Ovary (tissue), 9 donors: Measurements from ENCODE around the gene DAPK1. TPM values are rescaled to one million over a fixed set of nuclear protein-coding genes. Genes with fewer than 3 reads are reported as not detected.

Source experiments
- DNase-seq, 5 donors: peaks; one replicate each; pipeline ENCODE4 v3.0.0-alpha.2; 2019 to 2020
- H3K27ac ChIP-seq, 2 donors: fragments of 200-600 bp; one replicate each; pipeline versions ENCODE4 v1.5.1 to v1.8.0; 2019 to 2022
- H3K27me3 ChIP-seq: fragments of 200-600 bp; one replicate; pipeline ENCODE4 v1.8.0; 2022
- H3K36me3 ChIP-seq: fragments of 200-600 bp; sonication (generic); one replicate; pipeline ENCODE4 v1.5.1; 2019
- H3K4me1 ChIP-seq: one replicate; pipeline ENCODE4 v1.8.1; 2013; ENCODE audit warnings: mild to moderate bottlenecking, moderate library complexity; ENCODE audit not compliant: insufficient read depth
- H3K4me3 ChIP-seq: fragments of 200-600 bp; sonication (generic); one replicate; pipeline ENCODE4 v1.5.1; 2017
- H3K9me3 ChIP-seq, 2 donors: fragments of 200-600 bp in 1 of 2; sonication (generic) in 1 of 2; one replicate each; pipeline versions ENCODE4 v1.5.1 to v1.8.1; 2013 to 2019; ENCODE audit warnings: mild to moderate bottlenecking in 1 of 2, moderate library complexity in 1 of 2
- EP300 ChIP-seq: sonication (generic); formaldehyde crosslinking; IDR thresholded peaks from one replicate; pipeline ENCODE4 v1.6.1; 2017; ENCODE audit warnings: antibody characterized with exemption
- POLR2A ChIP-seq: fragments of 450-650 bp; IDR thresholded peaks from one replicate; pipeline ENCODE4 v1.6.1; 2017; ENCODE audit warnings: antibody characterized with exemption, mild to moderate bottlenecking, moderate library complexity
- WGBS, 3 donors: extraction: QIAGEN DNeasy Blood & Tissue Kit in 1 of 3; methylation state at CpG; one replicate each; pipeline versions ENCODE4 v1.1.5 to v1.1.7; 2013 to 2017; 5-methylcytosine and 5-hydroxymethylcytosine counted together
- intact Hi-C, 4 donors: fragments of 100-400 bp; cut with DNase I; formaldehyde crosslinking; loops; one replicate each; pipeline versions ENCODE4 v1.11.0 to v1.15.1; 2022 to 2023
- polyA plus RNA-seq, 2 donors: library from polyadenylated mRNA; stranded (reverse); fragments of 200-250 nt in 1 of 2; fragments of 350-450 nt in 1 of 2; fragmentation: Illumina TruSeq in 1 of 2; extraction: RNeasy Lipid Tissue Mini Kit (QIAGEN cat#74804) in 1 of 2; gene quantifications; one replicate each; pipeline ENCODE4 v1.2.3, GENCODE V29; 2013 to 2014
- total RNA-seq, 7 donors: library from RNA; depleted of rRNA in 2 of 7; stranded (reverse); fragments of >200 nt in 2 of 7; fragmentation: NEBNext Ultra II Directional in 3 of 7; extraction: Animal tissue kit (Norgen Biotek cat#: 25700) in 3 of 7; gene quantifications; one replicate each; pipeline versions ENCODE4 v1.1.0 to v1.2.4, GENCODE V29; 2016 to 2023
- TF ChIP-seq, protein P1 (sequence below), 3 donors: fragments of 450-650 bp in 2 of 3; fragments of 200-600 bp in 1 of 3; IDR thresholded peaks; one replicate each; pipeline versions ENCODE4 v1.5.1 to v1.8.0; 2016 to 2022; ENCODE audit warnings: antibody characterized with exemption in 3 of 3, mild to moderate bottlenecking in 1 of 3
- donor health status: DM: no; HTN: no; CAD: no; lungs with moderate emphysema.
- donor health status: DM: no; HTN: no; CAD: no.
- donor health status: Bipolar disorder and iron deficiency.
- donor health status: DM: yes; HTN: yes; CAD: no.
- donor health status: DM: no; HTN: no; CAD: no.
- donor health status: DM: yes; HTN: yes; CAD: no.

The DAPK1 gene
- total and polyA plus RNA-seq, 9 donors: 39.3 to 133 (median 89.6) TPM

DNA sequence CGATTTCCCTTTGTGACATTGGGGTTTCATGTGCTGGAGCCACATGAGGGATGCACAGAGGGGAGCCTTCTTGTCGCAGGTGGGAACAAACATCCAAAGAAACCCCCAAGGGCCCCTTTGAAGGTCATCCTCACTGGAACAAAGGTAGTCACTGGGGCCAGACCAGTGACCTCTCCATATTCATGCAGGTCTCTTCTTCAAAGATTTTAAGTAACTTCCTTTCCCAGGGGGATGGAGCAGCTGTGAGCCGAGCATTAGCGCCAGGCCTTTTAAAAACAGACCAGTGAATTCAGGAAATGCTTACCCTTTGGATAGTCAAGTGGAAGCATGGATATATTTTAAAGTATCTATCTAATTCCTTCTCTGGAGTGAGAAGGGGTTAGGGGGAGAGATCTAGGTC lies 33.0 kb downstream of the DAPK1 start:
- Histone ChIP-seq H3K4me3 (no peak overlapping the region), H3K36me3 (no peaks in the 10 kb centered on the region), H3K27ac (no peak overlapping the region), H3K4me1 (peaks cover 21% of the 10 kb centered on the region), H3K9me3 (no peaks in the 10 kb centered on the region), H3K27me3 (no peaks in the 10 kb centered on the region)
- WGBS, 3 donors: 71 to 81% (median 74%) methylated on average over 4 of the region's 4 CpGs
- TF ChIP-seq, protein P1, sequence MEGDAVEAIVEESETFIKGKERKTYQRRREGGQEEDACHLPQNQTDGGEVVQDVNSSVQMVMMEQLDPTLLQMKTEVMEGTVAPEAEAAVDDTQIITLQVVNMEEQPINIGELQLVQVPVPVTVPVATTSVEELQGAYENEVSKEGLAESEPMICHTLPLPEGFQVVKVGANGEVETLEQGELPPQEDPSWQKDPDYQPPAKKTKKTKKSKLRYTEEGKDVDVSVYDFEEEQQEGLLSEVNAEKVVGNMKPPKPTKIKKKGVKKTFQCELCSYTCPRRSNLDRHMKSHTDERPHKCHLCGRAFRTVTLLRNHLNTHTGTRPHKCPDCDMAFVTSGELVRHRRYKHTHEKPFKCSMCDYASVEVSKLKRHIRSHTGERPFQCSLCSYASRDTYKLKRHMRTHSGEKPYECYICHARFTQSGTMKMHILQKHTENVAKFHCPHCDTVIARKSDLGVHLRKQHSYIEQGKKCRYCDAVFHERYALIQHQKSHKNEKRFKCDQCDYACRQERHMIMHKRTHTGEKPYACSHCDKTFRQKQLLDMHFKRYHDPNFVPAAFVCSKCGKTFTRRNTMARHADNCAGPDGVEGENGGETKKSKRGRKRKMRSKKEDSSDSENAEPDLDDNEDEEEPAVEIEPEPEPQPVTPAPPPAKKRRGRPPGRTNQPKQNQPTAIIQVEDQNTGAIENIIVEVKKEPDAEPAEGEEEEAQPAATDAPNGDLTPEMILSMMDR (IDR thresholded peaks at IDR 0.05): no peak
- no peak for TF ChIP-seq EP300
- no peak for TF ChIP-seq POLR2A
- DNase-seq: no peak
- intact Hi-C loops: no loop called here

DNA sequence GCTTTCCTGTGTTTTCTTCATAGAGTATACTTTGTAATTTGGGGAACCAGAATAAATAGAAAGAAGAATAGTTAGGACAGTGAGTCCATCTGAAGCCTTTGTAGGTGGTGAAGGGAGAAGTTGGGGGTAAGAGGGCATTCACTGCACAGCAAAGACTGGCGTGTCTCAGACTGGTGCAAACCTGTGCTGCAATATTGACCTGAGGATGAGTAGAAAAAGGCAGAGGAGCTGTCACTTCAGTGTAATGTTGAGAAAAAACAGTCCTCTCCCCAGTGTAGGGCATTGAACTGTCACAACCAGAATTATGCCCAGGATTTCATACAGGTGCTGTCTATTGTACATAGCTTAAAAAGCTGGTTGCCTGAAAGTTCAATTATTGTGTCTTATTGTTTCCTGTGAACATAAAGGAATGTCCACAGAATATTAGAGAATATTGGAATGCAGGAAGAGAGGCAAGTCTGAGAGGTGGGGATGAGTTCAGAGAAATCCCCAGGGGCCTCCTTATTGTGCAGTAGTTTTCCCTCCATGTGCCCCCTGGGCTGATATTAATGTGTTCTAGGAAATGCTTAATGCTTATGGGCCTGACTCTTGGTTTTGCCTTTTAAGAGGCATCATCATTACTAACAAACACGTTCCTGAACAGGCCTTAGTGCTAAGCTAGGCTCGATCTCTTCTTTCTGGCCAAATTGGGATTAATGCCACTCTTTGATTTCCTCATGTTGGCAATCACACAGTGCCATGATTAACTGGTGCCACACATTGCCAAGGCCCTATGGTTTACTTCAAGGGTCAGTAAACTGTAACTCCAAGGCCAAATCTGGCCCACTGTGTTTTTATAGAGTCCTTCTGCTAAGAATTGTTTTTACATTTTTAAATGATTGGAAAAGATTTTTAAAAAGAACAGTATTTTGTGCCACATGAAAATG lies 34.0 kb downstream of the DAPK1 start:
- DNase-seq: no peak
- TF ChIP-seq EP300 (no peak), POLR2A (no peak)
- TF ChIP-seq, protein P1 (IDR thresholded peaks at IDR 0.05): no peak
- H3K9me3 ChIP-seq: no peaks in the 10 kb centered on the region
- H3K27me3 ChIP-seq: no peaks in the 10 kb centered on the region
- H3K27ac ChIP-seq: no peak overlapping the region
- no peak overlapping the region for H3K4me3 ChIP-seq
- intact Hi-C loops: no loop called here
- peaks cover 25% of the 10 kb centered on the region for H3K4me1 ChIP-seq
- H3K36me3 ChIP-seq: no peaks in the 10 kb centered on the region
- 65 to 79% (median 67%) methylated on average over 3 of the region's 3 CpGs for WGBS, 3 donors

DNA sequence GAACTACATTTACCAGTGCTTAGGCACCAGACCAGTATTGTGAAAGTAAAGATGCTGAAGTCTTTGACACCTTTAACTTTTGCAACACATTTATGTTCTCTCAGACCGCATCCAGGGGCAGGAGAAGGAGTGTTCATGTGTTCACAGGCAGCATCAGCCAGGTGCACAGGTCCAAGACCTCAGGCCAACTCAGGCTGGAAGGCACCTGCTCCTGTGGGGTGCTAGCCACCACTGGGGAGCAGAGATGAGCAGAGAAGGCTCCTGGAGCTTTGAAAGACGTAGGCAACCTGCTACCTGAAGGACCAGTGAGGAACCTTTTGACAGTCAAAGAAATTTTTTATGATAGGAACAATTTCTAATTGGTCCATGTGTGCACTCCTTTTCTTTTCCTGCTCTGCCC lies 35.6 kb downstream of the DAPK1 start:
- Histone ChIP-seq H3K4me3 (no peak overlapping the region), H3K27ac (no peak overlapping the region), H3K9me3 (no peaks in the 10 kb centered on the region), H3K36me3 (no peaks in the 10 kb centered on the region), H3K4me1 (peaks cover 19% of the 10 kb centered on the region), H3K27me3 (no peaks in the 10 kb centered on the region)
- 75 to 94% (median 93%) methylated on average over 2 of the region's 2 CpGs for WGBS, 3 donors
- DNase-seq: no peak
- intact Hi-C loops: no loop called here
- no peak for TF ChIP-seq EP300
- TF ChIP-seq, protein P1 (IDR thresholded peaks at IDR 0.05): no peak

DNA sequence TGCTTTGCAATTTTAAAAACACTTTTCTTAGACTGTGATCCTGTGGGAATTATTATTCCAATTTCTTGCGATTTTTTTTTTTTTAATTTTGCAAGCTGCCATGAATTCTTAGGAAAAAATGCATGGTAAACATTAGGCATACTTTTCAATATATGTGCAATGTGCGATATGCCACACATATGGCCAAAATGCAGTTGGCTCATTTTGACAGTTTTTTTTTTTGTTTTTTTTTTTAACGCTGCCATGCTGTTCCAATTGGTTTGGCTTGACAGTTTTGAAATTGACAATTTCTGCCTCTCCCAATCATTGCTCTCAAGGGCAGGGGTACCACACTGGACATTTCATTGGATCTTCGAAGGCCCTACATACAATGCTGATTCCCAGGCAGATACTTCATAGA lies 36.4 kb downstream of the DAPK1 start:
- Histone ChIP-seq H3K36me3 (no peaks in the 10 kb centered on the region), H3K9me3 (no peaks in the 10 kb centered on the region), H3K4me1 (peaks cover 16% of the 10 kb centered on the region), H3K27ac (no peak overlapping the region), H3K4me3 (no peak overlapping the region), H3K27me3 (no peaks in the 10 kb centered on the region)
- DNase-seq: no peak
- intact Hi-C loops: no loop called here
- TF ChIP-seq POLR2A (no peak), EP300 (no peak)
- TF ChIP-seq, protein P1 (IDR thresholded peaks at IDR 0.05): no peak
- WGBS, 3 donors: 93 to 97% (median 94%) methylated on average over 4 of the region's 4 CpGs
